CD1c-positive myeloid dendritic cell (primary cell): ENCODE results near the gene APEH.
"Not testable (repeated sequence)": the region's sequence is repeated elsewhere in the genome, so short reads cannot be mapped to it uniquely, and the experiment has no call there.

Source experiments
- DNase-seq: peaks from one replicate; pipeline ENCODE4 v3.0.0-alpha.2; 2016; ENCODE audit errors: extremely low spot score

Gene APEH

GRCh38 chr3:49689908-49690624 lies 15.9 kb downstream of the APEH start:
- DNase-seq: not testable (repeated sequence)

- not testable (repeated sequence) for DNase-seq
Measured at GRCh38 chr3:49690856-49691255, 16.7 kb downstream of the APEH start.

- not testable (repeated sequence) for DNase-seq
Measured at GRCh38 chr3:49691481-49691880, 17.3 kb downstream of the APEH start.

GRCh38 chr3:49694409-49695070 lies 20.4 kb downstream of the APEH start:
- not testable (repeated sequence) for DNase-seq

- not testable (repeated sequence) for DNase-seq
Measured at GRCh38 chr3:49695350-49696015, 21.3 kb downstream of the APEH start.

- no peak for DNase-seq
Measured at GRCh38 chr3:49699281-49699979, 25.3 kb downstream of the APEH start.

GRCh38 chr3:49700014-49700413 lies 25.9 kb downstream of the APEH start:
- no peak for DNase-seq

GRCh38 chr3:49700453-49701128 lies 26.4 kb downstream of the APEH start:
- DNase-seq: no peak

- DNase-seq: no peak
Measured at GRCh38 chr3:49701388-49702077, 27.4 kb downstream of the APEH start.

GRCh38 chr3:49702672-49703071 lies 28.5 kb downstream of the APEH start:
- no peak for DNase-seq

- peak; percentile 81 for DNase-seq
Measured at GRCh38 chr3:49703443-49703927, 29.3 kb downstream of the APEH start.

GRCh38 chr3:49703956-49704355 lies 29.8 kb downstream of the APEH start:
- no peak for DNase-seq

GRCh38 chr3:49704629-49705028 lies 30.5 kb downstream of the APEH start:
- no peak for DNase-seq

GRCh38 chr3:49705390-49705960 lies 31.3 kb downstream of the APEH start:
- DNase-seq: no peak

GRCh38 chr3:49706456-49707112 lies 32.4 kb downstream of the APEH start:
- no peak for DNase-seq

GRCh38 chr3:49707113-49707480 lies 32.9 kb downstream of the APEH start:
- no peak for DNase-seq

- DNase-seq: no peak
Measured at GRCh38 chr3:49709852-49710251, 35.7 kb downstream of the APEH start.

GRCh38 chr3:49711489-49711888 lies 37.3 kb downstream of the APEH start:
- DNase-seq: no peak

- DNase-seq: no peak
Measured at GRCh38 chr3:49712166-49712565, 38.0 kb downstream of the APEH start.
